GM19099 (cell line): ENCODE data around the gene CDADC1.
A peak's percentile ranks its signal among the peaks of the same experiment; 100 is the strongest.

ENCODE experiments used
- POLR2A ChIP-seq: IDR thresholded peaks from 3 replicates; pipeline ENCODE4 v1.6.1; 2011; ENCODE audit warnings: low read depth; ENCODE audit not compliant: insufficient read length; ENCODE audit errors: extremely low read depth

The CDADC1 gene

GRCh38 chr13:49247643-49248621, at the start of gene CDADC1:
TSS of gene CDADC1 (plus strand) at chr13:49247925. CDS start at chr13:49248038, 113 bp downstream.
- peak; percentile 82 for TF ChIP-seq POLR2A

- TF ChIP-seq POLR2A: no peak
Observed at GRCh38 chr13:49206641-49207040, 41.1 kb upstream of the CDADC1 start.

DNA sequence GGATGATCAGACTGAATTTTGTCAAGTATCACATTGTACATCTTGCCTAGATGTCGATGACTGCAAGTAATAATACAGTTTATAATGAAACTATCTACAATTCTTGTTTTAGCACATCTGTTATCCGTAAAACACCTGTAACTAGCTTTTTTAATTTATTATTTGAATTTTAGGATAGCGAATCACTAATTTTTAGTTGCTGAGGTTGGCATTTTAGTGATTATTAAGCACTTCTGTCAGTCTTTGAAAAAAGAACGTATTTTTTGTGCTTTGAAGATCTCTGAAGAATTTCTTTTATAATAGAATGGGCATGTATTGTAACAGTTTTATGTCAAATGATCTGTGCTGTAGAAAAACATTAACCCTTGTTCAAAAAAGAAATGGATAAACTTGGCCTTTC, 39.1 kb upstream of the CDADC1 start:
- TF ChIP-seq POLR2A: no peak

DNA sequence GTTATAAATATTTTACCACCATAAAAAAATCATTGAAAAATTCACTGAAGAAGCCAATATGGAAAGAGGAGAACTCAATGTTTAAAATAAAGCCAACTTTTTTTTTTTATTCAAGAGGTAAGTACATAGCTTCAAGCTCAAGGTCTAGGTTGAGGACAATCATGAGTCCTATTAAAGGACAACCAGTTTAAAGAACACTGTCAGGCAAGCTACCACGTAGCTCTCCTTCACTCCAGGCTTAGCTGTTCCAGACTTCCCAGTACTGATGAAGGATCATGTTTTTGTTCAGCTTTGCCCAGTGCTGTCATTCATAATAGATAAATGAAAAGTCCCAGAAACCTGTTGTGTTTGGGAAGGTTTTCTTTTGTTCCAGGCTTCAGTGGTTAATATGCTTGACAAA, 37.6 kb upstream of the CDADC1 start:
- TF ChIP-seq POLR2A: no peak

DNA sequence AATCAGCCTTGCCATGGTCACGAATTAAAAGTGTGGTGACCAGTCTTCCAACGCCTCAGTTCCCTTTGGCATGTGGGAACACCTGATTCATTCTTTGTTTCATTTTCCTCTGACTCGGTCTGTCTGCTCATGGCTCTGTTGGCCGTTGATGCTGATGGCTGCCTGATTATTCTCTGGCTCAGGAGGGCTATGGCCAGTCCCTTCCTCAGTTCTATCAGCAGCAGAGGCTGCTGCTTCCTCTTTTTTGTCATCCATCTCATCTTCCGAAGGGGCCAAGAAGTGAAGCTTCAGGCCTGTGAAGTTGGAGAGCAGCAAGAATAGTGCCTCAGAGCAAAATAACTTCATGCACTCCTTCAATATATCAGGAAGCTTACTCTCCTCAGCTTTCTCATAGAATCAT, 37.1 kb upstream of the CDADC1 start:
- no peak for TF ChIP-seq POLR2A

GRCh38 chr13:49213539-49213938, 34.2 kb upstream of the CDADC1 start:
- TF ChIP-seq POLR2A: no peak

GRCh38 chr13:49213997-49214916, 33.5 kb upstream of the CDADC1 start:
- TF ChIP-seq POLR2A: no peak

DNA sequence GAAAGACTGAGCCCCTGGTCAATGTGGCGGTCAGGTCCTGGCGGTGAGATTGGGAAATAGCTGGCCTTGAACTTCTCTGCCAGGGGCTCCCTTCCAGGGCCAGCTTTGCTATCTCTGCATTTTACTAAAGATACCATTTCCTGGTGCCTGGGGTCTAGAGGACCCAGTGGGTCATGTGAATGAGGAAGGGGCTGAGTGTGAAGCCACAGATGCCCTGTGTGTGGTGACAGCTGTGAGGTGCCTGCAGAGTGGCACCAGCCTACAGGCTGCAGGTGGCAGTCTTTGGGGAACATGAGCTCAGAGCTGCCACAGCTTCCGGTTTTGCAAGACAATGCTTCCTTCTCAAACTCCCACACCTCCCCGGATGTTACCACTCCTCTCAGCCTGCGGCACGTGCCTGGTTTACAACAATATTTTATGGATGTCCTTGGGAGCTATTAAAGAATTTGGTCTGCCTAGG, 32.8 kb upstream of the CDADC1 start:
- no peak for TF ChIP-seq POLR2A

- no peak for TF ChIP-seq POLR2A
Observed at GRCh38 chr13:49216334-49216733, 31.4 kb upstream of the CDADC1 start.

GRCh38 chr13:49217962-49218492, 29.7 kb upstream of the CDADC1 start:
- TF ChIP-seq POLR2A: no peak

GRCh38 chr13:49218493-49219051, 29.2 kb upstream of the CDADC1 start:
- no peak for TF ChIP-seq POLR2A

DNA sequence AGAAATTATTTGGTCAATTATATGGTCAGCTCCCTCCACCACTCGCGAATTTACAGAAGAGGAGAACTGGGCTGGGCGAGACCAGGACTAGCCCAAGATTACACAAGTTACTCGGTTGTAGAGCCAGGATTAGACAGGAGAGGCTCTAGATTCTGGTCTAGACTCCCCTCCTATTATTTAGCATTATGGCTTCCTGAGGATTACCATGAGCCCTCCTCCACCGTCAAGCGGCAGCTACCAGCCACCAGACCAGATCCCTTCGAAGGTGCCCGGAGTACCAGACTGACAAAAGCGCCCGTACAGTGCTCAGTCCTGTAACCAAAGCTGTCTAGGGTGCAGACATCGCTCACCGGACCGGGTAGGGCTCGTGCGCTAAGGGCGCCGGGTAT, 28.1 kb upstream of the CDADC1 start:
- no peak for TF ChIP-seq POLR2A

DNA sequence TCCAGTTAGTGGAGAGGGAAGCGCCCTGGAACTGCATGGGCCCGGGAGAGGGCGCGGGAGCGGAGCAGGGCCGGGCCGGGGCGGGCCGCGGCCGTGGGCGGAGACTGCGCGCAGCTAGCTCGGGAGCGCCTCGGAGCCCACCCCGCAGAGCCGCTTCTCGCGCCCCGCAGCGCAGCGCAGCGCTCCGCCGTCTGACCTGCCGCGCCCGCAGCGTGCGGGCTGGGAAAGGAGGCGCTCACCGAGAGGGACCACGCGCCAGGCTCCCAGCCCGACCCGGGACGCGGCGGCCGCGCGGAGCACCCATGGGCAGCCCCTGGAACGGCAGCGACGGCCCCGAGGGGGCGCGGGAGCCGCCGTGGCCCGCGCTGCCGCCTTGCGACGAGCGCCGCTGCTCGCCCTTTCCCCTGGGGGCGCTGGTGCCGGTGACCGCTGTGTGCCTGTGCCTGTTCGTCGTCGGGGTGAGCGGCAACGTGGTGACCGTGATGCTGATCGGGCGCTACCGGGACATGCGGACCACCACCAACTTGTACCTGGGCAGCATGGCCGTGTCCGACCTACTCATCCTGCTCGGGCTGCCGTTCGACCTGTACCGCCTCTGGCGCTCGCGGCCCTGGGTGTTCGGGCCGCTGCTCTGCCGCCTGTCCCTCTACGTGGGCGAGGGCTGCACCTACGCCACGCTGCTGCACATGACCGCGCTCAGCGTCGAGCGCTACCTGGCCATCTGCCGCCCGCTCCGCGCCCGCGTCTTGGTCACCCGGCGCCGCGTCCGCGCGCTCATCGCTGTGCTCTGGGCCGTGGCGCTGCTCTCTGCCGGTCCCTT, 27.5 kb upstream of the CDADC1 start, which contains the start of gene MLNR:
Gene MLNR (plus strand): TSS at position 303 of the 820 bp plus-strand sequence. CDS start 0 bp downstream, at position 303.
- no peak for TF ChIP-seq POLR2A

DNA sequence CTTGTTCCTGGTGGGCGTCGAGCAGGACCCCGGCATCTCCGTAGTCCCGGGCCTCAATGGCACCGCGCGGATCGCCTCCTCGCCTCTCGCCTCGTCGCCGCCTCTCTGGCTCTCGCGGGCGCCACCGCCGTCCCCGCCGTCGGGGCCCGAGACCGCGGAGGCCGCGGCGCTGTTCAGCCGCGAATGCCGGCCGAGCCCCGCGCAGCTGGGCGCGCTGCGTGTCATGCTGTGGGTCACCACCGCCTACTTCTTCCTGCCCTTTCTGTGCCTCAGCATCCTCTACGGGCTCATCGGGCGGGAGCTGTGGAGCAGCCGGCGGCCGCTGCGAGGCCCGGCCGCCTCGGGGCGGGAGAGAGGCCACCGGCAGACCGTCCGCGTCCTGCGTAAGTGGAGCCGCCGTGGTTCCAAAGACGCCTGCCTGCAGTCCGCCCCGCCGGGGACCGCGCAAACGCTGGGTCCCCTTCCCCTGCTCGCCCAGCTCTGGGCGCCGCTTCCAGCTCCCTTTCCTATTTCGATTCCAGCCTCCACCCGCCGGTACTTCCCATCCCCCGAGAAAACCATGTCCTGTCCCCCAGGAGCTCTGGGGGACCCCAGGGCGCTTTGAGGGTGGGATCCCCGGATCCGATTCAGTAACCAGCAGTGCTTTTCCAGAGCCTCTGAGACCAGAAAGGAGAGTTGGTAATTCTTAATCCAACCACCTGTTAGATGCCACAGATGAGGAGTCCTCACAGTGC, 26.7 kb upstream of the CDADC1 start:
- TF ChIP-seq POLR2A: no peak

GRCh38 chr13:49221590-49221965, 26.1 kb upstream of the CDADC1 start:
- TF ChIP-seq POLR2A: no peak
